Calu3 (cell line): ENCODE data around the gene HES3. TPM values are rescaled to one million over a fixed set of nuclear protein-coding genes. Genes with fewer than 3 reads are reported as not detected.

Experiments used
- BruUV-seq: library from RNA; stranded (reverse); fragments of 400-500 nt; replicated peaks from 2 replicates; lab custom pipeline; 2021; lab: Mats Ljungman, UMichigan
- CTCF ChIA-PET: fragments of 300-600 bp; sonication (Branson Sonifier 250); formaldehyde crosslinking; loops from one replicate; lab custom pipeline; 2022; ENCODE audit warnings: antibody characterized with exemption; lab: Charles Lee
- DNase-seq: peaks from one replicate; pipeline ENCODE4 v3.0.0; 2022
- H3K27ac Mint-ChIP-seq: one replicate; pipeline ENCODE4 v1.8.0; 2022; ENCODE audit warnings: mixed read lengths; ENCODE audit not compliant: unreplicated experiment
- H3K27me3 Mint-ChIP-seq: one replicate; pipeline ENCODE4 v1.8.0; 2022; ENCODE audit warnings: mixed read lengths; ENCODE audit not compliant: unreplicated experiment
- H3K36me3 Mint-ChIP-seq: one replicate; pipeline ENCODE4 v1.8.0; 2022; ENCODE audit warnings: mild to moderate bottlenecking, moderate library complexity, mixed read lengths; ENCODE audit not compliant: insufficient read depth, unreplicated experiment
- H3K4me1 Mint-ChIP-seq: one replicate; pipeline ENCODE4 v1.8.0; 2022; ENCODE audit warnings: mild to moderate bottlenecking, low read depth, mixed read lengths; ENCODE audit not compliant: unreplicated experiment
- H3K4me3 Mint-ChIP-seq: one replicate; pipeline ENCODE4 v1.8.0; 2022; ENCODE audit warnings: mild to moderate bottlenecking, low read depth, moderate library complexity, mixed read lengths; ENCODE audit not compliant: unreplicated experiment
- H3K9me3 Mint-ChIP-seq: one replicate; pipeline ENCODE4 v1.8.0; 2022; ENCODE audit warnings: low read depth, mixed read lengths; ENCODE audit not compliant: unreplicated experiment
- intact Hi-C: fragments of 100-400 bp; cut with micrococcal nuclease; formaldehyde crosslinking; loops from one replicate; pipeline ENCODE4 v1.10.0; 2022; ENCODE audit not compliant: unreplicated experiment
- total RNA-seq: library from RNA; stranded (reverse); gene quantifications from 2 replicates; pipeline ENCODE4 v1.2.3, GENCODE V29; 2022
- TF ChIP-seq, protein P1 (sequence below): fragments of 200-600 bp; IDR thresholded peaks from one replicate; pipeline ENCODE4 v1.8.0; 2022; ENCODE audit warnings: antibody characterized with exemption; ENCODE audit not compliant: unreplicated experiment

HES3 gene
- total RNA-seq, 1 experiment from 2014 or later: not detected

DNA sequence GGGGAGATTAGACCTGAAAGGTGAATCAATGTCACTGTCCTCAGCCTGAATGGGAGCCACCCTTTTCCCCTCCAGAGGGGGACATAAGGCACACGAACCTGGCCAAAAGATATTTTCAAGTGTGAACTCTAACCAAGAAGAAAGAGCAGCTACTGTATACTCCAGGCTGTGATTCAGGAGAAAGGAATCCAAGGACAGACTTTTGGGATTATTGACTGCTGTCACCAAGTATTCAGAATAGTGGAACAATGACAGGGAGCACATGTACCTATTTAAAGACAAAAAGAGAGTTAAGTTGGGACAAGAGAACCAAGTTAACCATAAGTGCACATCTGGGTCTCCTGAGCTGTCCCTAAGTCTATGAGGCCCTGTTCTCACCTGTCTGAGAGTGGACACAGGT lies 10.6 kb upstream of the HES3 start:
- DNase-seq: no peak
- H3K4me1 Mint-ChIP-seq: peaks cover 18% of the 10 kb centered on the region
- TF ChIP-seq, protein P1, sequence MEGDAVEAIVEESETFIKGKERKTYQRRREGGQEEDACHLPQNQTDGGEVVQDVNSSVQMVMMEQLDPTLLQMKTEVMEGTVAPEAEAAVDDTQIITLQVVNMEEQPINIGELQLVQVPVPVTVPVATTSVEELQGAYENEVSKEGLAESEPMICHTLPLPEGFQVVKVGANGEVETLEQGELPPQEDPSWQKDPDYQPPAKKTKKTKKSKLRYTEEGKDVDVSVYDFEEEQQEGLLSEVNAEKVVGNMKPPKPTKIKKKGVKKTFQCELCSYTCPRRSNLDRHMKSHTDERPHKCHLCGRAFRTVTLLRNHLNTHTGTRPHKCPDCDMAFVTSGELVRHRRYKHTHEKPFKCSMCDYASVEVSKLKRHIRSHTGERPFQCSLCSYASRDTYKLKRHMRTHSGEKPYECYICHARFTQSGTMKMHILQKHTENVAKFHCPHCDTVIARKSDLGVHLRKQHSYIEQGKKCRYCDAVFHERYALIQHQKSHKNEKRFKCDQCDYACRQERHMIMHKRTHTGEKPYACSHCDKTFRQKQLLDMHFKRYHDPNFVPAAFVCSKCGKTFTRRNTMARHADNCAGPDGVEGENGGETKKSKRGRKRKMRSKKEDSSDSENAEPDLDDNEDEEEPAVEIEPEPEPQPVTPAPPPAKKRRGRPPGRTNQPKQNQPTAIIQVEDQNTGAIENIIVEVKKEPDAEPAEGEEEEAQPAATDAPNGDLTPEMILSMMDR: no peak
- no peaks in the 10 kb centered on the region for H3K9me3 Mint-ChIP-seq
- peaks cover 36% of the 10 kb centered on the region for H3K36me3 Mint-ChIP-seq
- H3K27me3 Mint-ChIP-seq: no peaks in the 10 kb centered on the region
- CTCF ChIA-PET: interaction anchor here (0.7 kb wide), 1 partner anchor 23 kb away, joined by 3 read pairs; no protein-coding TSS in a partner anchor
- intact Hi-C loops: no loop called here
- no peak overlapping the region for H3K27ac Mint-ChIP-seq
- no TSS peak for BruUV-seq
- H3K4me3 Mint-ChIP-seq: peak overlapping the region; percentile 78

DNA sequence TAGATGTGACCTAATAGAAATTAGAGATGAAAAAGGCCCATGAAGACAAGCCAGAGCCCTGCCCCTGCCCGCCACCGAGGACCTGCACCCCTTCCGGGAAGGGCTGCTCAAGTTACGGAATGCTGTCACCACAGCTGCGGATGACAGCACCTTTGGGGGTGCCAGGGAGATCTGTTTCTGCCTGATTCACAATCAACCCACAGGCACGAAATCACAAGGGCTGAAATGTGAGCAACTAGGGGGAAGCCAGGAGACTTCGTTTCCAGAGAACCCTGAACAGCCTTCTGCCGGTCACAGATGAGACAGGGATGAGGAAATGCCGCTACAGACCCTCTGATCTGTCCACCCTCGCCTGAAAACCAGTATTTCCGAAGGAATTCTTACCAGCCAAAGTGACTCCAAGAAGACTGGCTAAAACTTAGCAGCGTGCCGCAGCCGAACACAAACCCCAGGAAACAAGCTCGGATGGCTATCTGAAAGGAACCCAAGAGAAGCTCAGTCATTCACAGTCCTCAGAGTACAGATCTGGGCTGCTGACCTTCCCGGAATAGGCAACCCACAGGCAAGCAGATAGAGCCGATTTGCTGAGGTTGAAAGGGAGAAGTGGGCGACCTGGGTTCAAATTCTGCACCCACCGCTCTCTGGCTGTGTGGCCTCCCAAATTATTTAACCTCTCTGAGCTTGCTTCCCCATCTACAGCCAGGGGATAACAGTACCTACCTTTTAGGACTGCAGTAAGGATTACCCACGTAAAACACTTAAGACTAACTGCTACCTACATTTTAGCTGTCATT lies 9.3 kb upstream of the HES3 start:
- peak overlapping the region; percentile 52 for H3K27ac Mint-ChIP-seq
- H3K27me3 Mint-ChIP-seq: no peaks in the 10 kb centered on the region
- H3K4me1 Mint-ChIP-seq: peaks cover 18% of the 10 kb centered on the region
- peak overlapping the region; percentile 78 for H3K4me3 Mint-ChIP-seq
- TF ChIP-seq, protein P1: no peak
- H3K9me3 Mint-ChIP-seq: no peaks in the 10 kb centered on the region
- peaks cover 36% of the 10 kb centered on the region for H3K36me3 Mint-ChIP-seq
- CTCF ChIA-PET: interaction anchor here (1.0 to 1.3 kb wide), 2 partner anchors 10 to 29 kb away, joined by 4 to 13 read pairs; partner anchors contain the start of gene RNF207
- intact Hi-C loops: loop anchor here (1.0 kb wide), 1 partner anchor 9 kb away; no protein-coding TSS in a partner anchor
- no peak for DNase-seq
- no TSS peak for BruUV-seq

DNA sequence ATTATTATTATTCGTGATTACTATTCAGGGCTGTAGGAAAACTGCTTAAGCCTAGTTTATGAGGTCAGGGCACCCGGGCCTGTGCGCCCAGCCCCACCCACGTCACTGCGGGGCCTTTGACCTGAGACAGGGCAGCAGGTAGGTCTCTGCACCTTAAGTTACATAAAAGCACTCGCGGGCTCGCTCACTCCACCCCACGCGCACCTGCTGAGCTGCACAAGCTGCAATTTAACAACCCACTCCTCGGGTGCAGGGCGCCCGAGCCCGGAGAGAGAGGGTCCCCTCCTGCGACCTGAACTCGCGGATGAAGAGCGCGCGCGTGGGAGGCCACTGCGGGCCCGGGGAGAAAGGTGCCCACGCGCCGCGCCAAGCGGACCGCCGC lies 8.7 kb upstream of the HES3 start:
- H3K27ac Mint-ChIP-seq: no peak overlapping the region
- H3K4me1 Mint-ChIP-seq: peaks cover 18% of the 10 kb centered on the region
- H3K4me3 Mint-ChIP-seq: peak overlapping the region; percentile 78
- no peak for DNase-seq
- CTCF ChIA-PET: interaction anchor here (1.0 to 1.3 kb wide), 2 partner anchors 10 to 30 kb away, joined by 4 to 13 read pairs; partner anchors contain the start of gene RNF207
- no peaks in the 10 kb centered on the region for H3K27me3 Mint-ChIP-seq
- TF ChIP-seq, protein P1: no peak
- no peaks in the 10 kb centered on the region for H3K9me3 Mint-ChIP-seq
- H3K36me3 Mint-ChIP-seq: peaks cover 36% of the 10 kb centered on the region
- no TSS peak for BruUV-seq
- intact Hi-C loops: no loop called here

DNA sequence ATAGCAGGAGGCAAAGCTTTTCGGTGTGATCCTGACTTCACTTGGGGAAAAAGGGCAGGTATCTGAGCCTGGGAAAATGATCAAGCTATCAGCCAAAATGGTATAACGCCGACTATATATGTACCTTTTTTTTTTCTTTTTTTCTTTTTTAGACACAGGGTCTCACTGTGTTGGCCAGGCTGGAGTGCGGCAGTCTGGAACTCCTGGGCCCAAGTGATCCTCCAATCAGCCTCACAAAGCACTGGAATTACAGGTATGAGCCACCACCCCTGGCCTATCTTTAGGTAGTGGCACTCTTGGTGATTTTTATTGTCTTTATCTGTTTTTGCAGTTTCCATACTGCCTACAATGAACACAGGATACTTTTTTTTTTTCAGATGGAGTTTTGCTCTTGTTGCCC lies 6.9 kb upstream of the HES3 start:
- H3K9me3 Mint-ChIP-seq: no peaks in the 10 kb centered on the region
- peaks cover 15% of the 10 kb centered on the region for H3K27me3 Mint-ChIP-seq
- TF ChIP-seq, protein P1: no peak
- peaks cover 18% of the 10 kb centered on the region for H3K4me1 Mint-ChIP-seq
- CTCF ChIA-PET: interaction anchor here (1.1 kb wide), 1 partner anchor 161 kb away, joined by 4 read pairs; no protein-coding TSS in a partner anchor
- no peak overlapping the region for H3K4me3 Mint-ChIP-seq
- intact Hi-C loops: no loop called here
- no TSS peak for BruUV-seq
- DNase-seq: no peak
- peaks cover 29% of the 10 kb centered on the region for H3K36me3 Mint-ChIP-seq
- H3K27ac Mint-ChIP-seq: no peak overlapping the region
